Bronchial epithelial cell (primary cell): ENCODE results near the gene RAI14. TPM values are rescaled to one million over a fixed set of nuclear protein-coding genes. Genes with fewer than 3 reads are reported as not detected.

Experiments
- DNase-seq: peaks from one replicate; pipeline ENCODE4 v3.0.0-alpha.2; 2010; ENCODE audit warnings: low read depth
- FAIRE-seq: peaks from 2 replicates; lab custom pipeline; 2011; peaks lifted over from hg19 to GRCh38; lab: Jason Lieb, UNC
- H3K27me3 ChIP-seq: 2 replicates; pipeline ENCODE4 v1.5.1; 2011; ENCODE audit warnings: low read length; ENCODE audit not compliant: control insufficient read depth, insufficient read depth
- H3K36me3 ChIP-seq: 2 replicates; pipeline ENCODE4 v1.5.1; 2011; ENCODE audit warnings: low read length; ENCODE audit not compliant: control insufficient read depth, insufficient read depth
- H3K4me3 ChIP-seq: 2 replicates; pipeline ENCODE4 v1.5.1; 2011; ENCODE audit warnings: mild to moderate bottlenecking, low read depth, low read length, control low read depth
- CTCF ChIP-seq: IDR thresholded peaks from 2 replicates; pipeline ENCODE4 v1.5.1; 2011; ENCODE audit warnings: mild to moderate bottlenecking, moderate library complexity, low read length, control low read depth, inconsistent platforms; ENCODE audit not compliant: insufficient read depth, severe bottlenecking
- total RNA-seq: library from RNA; depleted of rRNA; stranded (reverse); fragments of >200 nt; gene quantifications from 2 replicates; pipeline ENCODE4 v1.2.1, GENCODE V29; 2014

Gene RAI14
- 28.8 and 60.0 TPM in 2 replicates for total RNA-seq

- Histone ChIP-seq H3K27me3 (no peaks in the 10 kb centered on the region), H3K36me3 (peaks cover 1% of the 10 kb centered on the region), H3K4me3 (peak within 1 kb of the TSS; percentile 90)
- peak; percentile 55 for DNase-seq
- FAIRE-seq, result no peak
- TF ChIP-seq CTCF, result no peak
Observed at GRCh38 chr5:34656001-34656699, at the start of gene RAI14. TSS of gene RAI14 (plus strand) at chr5:34656328. CDS start at chr5:34686920, 30,592 bp downstream.

GRCh38 chr5:34608368-34608767, 47.8 kb upstream of the RAI14 start:
- DNase-seq (no peak), FAIRE-seq (no peak)
- Histone ChIP-seq H3K27me3 (no peaks in the 10 kb centered on the region), H3K4me3 (no peak overlapping the region), H3K36me3 (no peaks in the 10 kb centered on the region)
- no peak for TF ChIP-seq CTCF

GRCh38 chr5:34608859-34609648, 47.1 kb upstream of the RAI14 start:
- no peaks in the 10 kb centered on the region for H3K27me3 ChIP-seq
- no peaks in the 10 kb centered on the region for H3K36me3 ChIP-seq
- TF ChIP-seq CTCF, result no peak
- no peak overlapping the region for H3K4me3 ChIP-seq
- FAIRE-seq (no peak), DNase-seq (peak; percentile 93)

- TF ChIP-seq CTCF, result no peak
- peak; percentile 42 for DNase-seq
- Histone ChIP-seq H3K4me3 (no peak overlapping the region), H3K36me3 (no peaks in the 10 kb centered on the region), H3K27me3 (no peaks in the 10 kb centered on the region)
- no peak for FAIRE-seq
Observed at GRCh38 chr5:34609951-34610441, 46.1 kb upstream of the RAI14 start.

- no peak for TF ChIP-seq CTCF
- DNase-seq (no peak), FAIRE-seq (no peak)
Observed at GRCh38 chr5:34610546-34610945, 45.6 kb upstream of the RAI14 start.

More at GRCh38 chr5:34610546-34610945, 45.6 kb upstream of the RAI14 start:
- no peak overlapping the region for H3K4me3 ChIP-seq
- no peaks in the 10 kb centered on the region for H3K27me3 ChIP-seq
- H3K36me3 ChIP-seq, result no peaks in the 10 kb centered on the region
